OCI-LY3 (cell line): Measurements from ENCODE around the gene GPR84.

Experiments used
- EZH2phosphoT487 ChIP-seq: fragments of 200-600 bp; shearing (Covaris generic); IDR thresholded peaks from 2 replicates; pipeline ENCODE4 v1.6.1; 2018; ENCODE audit warnings: antibody characterized with exemption, mixed run types, low read depth
- TF ChIP-seq, protein P1 (sequence below): fragments of 200-600, 300-600 bp; sonication (generic); IDR thresholded peaks from 2 replicates; pipeline ENCODE4 v1.5.1; 2014; ENCODE audit warnings: antibody characterized with exemption, low read length, low read depth

DNA sequence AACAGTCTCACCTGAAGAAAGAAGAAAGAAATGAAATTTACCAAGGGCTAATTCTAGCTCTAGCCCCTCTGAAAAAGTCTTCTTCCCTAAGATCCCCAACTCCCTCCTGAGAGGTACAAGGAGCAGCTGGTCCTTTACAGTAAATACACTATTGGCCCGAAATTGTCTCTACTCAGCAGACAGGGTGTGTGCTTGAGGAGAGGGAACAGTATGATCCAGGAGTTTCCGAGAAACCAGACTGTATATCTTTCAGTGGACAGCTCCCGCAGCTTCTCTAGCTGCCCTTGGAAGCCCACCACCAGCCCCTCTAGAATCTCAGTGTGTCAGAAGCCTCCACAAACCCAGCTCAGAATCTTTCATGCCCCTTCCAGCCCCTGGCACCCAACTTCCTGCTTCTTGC, 8.1 kb downstream of the GPR84 start:
- TF ChIP-seq, protein P1, sequence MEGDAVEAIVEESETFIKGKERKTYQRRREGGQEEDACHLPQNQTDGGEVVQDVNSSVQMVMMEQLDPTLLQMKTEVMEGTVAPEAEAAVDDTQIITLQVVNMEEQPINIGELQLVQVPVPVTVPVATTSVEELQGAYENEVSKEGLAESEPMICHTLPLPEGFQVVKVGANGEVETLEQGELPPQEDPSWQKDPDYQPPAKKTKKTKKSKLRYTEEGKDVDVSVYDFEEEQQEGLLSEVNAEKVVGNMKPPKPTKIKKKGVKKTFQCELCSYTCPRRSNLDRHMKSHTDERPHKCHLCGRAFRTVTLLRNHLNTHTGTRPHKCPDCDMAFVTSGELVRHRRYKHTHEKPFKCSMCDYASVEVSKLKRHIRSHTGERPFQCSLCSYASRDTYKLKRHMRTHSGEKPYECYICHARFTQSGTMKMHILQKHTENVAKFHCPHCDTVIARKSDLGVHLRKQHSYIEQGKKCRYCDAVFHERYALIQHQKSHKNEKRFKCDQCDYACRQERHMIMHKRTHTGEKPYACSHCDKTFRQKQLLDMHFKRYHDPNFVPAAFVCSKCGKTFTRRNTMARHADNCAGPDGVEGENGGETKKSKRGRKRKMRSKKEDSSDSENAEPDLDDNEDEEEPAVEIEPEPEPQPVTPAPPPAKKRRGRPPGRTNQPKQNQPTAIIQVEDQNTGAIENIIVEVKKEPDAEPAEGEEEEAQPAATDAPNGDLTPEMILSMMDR, result no peak
- no peak for TF ChIP-seq EZH2phosphoT487
